ENCODE measurements around the gene ARPIN.

DNA sequence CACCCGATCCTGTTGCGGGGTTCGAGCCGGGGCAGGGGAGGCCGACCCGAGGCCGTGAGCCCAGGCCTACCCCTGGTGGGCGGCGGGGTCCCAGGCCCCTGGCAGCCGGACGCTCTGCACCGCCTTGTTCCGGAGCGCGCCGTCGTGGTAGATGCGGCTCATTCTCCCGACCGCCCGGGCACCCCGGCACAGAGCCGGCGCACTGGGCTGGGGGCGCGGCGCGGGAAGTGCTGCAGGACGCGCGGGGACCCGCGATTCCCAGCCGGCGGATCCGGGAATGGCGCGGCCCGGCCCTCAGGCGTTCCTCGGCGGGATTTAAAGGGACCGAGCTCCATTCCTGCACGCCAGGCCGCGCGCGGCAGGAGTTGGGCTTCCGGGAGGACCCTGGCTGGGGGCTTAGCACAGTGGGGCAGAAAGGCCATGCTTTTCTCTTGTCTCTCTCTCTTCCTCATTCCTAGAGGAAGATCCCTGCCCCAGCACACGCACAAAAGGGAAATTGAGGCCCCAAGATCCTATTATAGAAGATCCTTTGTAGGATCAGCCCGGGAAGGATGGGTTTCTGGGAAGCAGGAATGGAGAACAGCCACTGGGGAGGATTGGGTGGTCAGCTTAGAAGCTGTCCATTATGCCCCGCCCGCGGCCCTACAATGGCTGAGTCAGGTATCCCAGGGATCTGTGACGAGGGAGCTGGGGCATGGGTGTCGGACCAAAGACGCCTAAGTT, at the start of gene ARPIN:
- TF ChIP-seq TAF1 (IDR thresholded peaks at IDR 0.05; ENCODE audit: low read depth) (peak; percentile 50), YY1 (IDR thresholded peaks at IDR 0.05; ENCODE audit: low read depth) (peak; percentile 65; the same call in 1 of the 2 replicates)
